ENCODE results near the gene ATF7IP2.
"Not testable (repeated sequence)": the region's sequence is repeated elsewhere in the genome, so short reads cannot be mapped to it uniquely, and the experiment has no call there.

Gene ATF7IP2

DNA sequence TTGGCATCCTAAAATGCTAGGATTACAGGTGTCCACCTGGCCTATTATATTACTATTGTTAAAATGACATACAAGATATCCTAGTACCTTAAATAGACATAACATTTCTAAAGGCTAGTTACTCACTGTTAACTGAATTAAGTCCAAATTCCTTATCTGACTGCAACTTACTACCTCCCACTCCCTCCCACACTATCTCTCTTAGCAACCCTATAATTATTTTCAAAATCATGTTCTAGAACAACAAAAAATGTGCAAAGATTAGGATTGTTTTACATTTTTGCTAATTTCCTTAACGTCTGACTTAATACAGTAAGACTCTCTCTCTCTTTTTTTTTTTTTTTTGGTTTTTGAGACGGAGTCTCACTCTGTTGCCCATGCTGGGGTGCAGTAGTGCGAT is 2.2 kb upstream of the ATF7IP2 start:
- no peak for DNase-seq

DNA sequence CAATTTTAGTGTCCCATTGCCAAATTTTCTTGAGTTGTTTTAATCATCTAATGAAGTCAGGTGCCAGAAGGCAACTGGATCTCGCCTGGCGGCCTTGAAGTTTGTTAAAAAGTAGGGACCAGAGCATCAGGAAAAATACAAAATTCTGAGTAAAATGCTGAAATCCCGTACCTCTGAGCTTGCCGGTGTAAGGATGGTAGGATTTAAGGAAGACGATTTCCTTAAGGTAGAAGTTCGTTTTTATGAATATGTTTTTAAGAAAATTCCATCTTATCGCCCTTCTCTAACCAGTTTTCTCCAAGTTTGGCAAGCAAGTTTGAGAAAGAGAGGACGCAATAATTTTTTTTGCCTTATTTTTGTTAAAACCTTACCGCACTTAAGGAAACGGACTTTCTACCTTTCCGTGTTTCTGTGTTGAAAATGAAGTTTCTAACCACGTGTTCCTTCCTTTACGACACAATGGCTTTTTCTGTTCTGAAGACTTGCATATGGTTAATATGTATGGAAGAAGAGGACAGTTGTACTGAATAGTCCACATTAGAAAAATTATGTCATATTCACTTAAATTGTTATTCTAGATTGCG is 748 bp downstream of the ATF7IP2 start:
- no peak for DNase-seq

DNA sequence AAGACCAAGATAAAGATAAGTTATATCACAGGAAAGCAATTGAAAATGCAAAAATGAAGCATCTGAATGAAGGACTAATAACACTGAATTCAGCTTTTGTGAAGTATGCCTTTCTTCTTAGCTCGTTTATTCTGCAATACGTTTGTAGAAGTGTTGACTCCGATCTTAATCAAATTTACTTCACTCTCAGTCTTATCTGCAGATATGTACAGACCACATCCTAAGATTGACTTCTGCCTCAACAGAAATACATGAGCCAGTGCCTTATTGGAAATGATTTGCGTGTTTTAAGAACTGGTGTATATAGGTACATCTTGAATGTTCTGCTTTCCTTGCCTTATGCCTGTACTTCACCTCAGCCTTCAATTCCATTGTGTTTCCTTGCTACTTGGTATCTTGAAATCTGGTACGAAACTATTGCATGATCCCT is 1.3 kb downstream of the ATF7IP2 start:
- no peak for DNase-seq

DNA sequence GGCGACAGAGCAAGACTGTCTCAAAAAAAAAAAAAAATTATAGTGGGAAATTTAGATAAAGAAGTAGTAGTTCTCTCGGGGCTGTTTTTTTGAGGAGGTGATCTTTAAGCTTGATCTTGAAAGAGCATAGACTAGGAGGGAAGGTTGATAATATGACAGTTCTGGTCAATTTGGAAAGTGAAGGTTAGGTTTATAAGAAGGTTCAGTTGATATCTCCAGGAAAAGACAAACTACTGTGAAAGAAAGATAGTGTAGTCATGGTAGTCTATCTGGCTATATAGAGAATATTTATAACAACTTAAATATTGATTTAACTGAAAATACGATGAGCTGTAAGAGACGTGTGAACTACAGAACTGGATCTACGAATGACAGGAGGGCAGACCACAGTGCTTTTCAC is 3.1 kb downstream of the ATF7IP2 start:
- no peak for DNase-seq

DNA sequence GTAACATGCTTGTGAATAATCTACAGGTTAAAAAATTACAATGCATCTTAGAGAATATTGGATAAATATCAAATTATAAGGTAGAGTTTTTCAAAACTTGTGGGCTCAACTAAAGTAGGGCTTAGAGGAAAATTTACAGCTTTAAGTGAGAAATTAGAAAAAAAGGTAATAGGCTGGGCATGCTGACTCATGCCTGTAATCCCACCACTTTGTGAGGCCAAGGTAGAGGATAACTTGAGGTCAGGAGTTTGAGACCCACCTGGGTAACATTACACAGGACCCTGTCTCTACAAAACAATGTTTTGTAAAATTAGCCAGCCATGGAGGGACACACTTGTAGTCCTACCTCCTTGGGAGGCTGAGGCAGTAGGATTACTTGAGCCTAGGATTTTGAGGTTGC is 4.5 kb downstream of the ATF7IP2 start:
- no peak for DNase-seq

DNA sequence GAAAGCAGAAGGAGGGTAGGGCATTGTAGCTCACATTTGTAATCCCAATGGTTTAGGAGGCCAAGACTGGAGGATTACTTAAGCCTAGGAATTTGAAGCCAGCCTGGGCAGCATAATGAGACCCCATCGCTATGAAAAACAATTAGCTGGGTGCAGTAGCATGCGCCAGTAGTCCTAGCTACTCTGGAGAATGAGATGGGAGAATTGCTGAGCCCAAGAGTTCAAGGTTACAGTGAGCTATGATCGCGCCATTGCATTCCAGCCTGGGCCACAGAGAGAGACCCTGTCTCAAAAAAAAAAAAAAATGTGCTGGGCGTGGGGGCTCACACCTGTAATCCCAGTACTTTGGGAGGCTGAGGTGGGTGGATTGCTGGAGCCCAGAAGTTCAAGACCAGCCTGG is 5.0 kb downstream of the ATF7IP2 start:
- no peak for DNase-seq

DNA sequence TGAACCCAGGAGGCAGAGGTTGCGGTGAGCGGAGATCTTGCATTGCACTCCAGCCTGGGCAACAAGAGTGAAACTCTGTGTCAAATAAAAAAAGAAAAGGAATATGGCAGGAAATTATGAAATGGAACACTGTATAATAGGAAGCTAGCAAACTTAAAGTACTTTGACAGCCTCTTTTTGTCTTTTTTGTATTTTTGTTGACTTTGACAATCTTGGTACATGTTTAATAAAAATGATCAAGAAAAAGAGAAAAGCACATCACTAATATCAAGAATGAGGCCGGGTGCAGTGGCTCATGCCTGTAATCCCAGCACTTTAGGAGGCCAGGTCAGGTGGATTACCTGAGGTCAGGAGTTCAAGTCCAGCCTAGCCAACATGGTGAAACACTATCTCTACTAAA is 5.5 kb downstream of the ATF7IP2 start:
- no peak for DNase-seq

DNA sequence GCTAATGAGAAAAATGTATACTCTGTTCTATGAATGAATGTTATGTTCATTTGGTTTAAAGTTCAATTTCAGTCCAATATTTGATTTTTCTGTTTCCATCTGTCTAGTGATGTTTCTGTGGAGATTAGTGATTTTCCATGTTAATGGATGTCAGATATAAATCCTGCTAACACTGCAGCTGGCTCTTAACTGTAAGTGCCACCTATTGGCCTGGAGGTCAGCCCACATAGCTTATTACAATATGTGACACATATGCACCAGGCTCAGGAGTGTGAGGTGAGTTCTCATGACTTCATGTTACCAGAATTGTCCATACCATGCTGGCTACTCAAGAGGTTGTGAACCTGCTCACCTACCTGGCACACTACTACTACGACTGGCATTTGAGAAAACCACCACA is 17.1 kb downstream of the ATF7IP2 start:
- DNase-seq: no peak

DNA sequence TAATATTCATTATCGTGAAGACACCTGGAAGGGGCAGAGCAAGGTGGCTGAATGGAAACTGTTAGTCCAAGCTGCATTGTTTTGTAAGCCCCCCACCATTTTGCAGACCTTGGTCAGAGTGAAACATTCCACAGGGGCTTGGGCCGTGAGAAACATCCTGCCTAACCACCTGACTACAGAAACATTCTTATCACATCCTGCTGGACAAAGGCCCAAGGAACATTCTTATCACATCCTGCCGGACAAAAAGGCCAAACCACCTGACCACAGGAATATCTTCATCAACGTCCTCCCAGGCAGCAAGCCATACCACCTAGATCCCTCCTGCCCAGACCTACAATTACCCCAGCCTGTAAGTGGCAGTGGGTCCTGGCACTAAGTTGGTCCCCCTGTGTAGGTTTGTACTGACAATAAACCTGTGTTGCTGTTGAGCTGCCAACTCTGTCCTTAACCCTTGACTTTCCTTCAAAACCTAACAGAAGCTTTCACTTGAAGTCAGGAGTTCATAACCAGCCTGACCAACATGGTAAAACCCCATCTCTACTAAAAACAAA is 19.6 kb downstream of the ATF7IP2 start:
- no peak for DNase-seq

DNA sequence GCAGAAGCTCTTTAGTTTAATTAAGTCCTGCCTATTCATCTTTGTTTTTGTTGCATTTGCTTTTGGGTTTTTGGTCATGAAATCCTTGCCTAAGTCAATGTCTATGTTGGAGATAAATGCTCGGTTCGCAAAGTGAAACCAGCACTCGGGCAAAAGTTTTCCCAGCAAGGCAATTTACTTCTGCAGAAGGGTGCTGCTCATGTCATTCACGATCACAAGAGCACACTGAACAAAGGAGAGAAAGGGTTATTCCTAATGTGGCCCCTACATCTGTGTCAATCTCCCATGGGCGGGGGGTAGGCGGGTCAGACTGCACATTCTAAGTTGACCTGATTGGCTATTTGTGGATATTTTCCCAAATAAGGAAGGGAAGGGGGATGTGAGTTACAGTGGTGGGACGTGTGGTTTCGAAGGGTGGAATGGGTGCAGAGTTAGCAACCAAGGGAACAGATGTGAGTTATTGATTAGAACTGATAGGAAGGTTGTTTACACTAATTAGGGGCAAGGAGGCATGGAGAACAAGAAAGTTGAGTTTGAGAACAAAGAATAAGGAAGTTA is 23.0 kb downstream of the ATF7IP2 start:
- DNase-seq: no peak

DNA sequence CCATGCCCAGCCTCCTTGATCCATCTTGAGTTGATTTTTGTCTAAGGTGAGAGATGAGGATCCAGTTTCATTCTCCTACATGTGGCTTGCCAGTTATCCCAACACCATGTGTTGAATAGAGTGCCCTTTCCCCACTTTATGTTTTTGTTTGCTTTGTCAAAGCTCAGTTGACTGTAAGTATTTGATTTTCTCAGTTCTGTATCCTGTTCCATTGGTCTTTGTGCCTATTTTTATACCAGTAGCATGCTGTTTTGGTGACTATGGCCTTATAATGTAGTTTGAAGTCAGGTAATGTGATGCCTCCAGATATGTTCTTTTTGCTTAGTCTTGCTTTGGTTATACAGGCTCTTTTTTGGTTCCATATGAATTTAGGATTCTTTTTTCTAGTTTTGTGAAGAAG is 23.9 kb downstream of the ATF7IP2 start:
- DNase-seq: not testable (repeated sequence)

DNA sequence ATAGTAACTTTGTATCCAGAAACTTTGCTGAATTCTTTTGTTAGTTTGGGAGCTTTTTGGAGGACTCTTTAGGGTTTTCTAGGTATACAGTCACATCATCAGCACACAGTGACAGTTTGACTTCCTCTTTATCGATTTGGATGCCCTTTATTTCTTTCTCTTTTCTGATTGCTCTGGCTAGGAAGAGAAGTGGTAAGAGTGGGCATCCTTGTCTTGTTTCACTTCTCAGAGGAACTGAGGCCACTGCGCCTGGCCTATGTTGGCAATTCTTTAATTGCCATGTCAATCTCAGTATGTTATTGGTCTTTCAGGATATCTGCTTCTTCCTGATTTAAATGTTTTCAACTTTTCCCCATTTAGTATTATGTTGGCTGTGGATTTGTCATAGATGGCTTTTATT is 24.6 kb downstream of the ATF7IP2 start:
- no peak for DNase-seq

DNA sequence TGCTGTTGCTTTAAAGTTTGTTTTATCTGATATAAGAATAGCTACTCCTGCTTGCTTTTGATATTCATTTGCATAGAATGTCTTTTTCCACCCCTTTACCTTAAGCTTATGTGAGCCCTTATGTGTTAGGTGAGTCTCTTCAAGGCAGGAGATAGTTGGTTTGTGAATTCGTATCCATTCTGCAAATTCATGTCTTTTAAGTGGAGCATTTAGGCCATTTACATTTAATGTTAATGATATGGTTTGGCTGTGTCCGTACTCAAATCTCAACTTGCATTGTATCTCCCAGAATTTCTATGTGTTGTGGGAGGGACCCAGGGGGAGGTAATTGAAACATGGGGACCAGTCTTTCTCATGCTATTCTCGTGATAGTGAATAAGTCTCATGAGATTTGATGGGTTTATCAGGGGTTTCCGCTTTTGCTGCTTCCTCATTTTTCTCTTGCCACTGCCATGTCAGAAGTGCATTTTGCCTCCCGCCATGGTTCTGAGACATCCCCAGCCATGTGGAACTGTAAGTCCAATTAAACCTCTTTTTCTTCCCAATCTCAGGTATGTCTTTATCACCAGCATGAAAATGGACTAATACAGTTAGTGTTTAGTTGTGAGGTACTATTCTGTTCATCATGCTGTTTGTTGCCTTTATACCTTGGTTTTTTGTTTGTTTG is 27.2 kb downstream of the ATF7IP2 start:
- no peak for DNase-seq

DNA sequence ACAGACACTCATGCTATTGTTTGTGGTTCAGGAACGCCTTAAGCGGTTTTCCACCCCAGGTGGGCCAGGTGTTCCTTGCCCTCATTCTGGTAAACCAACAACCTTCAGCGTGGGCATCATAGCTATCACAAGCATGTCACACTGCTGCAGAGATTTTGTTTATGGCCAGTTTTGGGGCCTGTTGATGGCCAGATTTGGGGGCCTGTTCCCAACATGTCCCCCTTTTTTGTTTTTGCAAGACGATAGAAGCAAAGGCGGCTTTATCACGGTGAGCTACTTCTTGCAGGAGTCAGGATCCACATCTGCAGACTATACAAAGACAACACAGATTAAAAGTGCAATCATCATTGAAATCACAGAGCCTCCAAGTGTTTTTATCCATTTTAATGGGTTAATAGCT is 32.3 kb downstream of the ATF7IP2 start:
- DNase-seq: not testable (repeated sequence)

DNA sequence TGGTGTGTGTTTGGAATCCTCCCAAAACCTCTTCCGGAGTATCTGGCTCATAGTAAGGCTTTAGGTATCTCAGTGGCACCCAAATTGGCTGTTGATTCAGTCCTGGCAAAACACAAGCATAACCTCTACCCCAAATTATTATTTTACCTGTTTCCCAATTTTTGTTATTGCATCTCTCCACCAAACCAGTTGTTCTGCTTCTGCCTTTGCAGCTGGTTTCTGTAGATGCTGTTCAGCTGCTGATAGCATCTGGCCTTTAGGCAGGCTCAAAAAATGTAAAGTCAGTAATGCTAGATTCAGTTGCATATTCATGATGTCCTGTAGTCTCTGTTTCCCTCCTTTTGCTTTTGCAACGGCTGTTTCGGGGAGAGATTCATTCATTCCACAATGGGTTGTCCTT is 33.8 kb downstream of the ATF7IP2 start:
- no peak for DNase-seq

DNA sequence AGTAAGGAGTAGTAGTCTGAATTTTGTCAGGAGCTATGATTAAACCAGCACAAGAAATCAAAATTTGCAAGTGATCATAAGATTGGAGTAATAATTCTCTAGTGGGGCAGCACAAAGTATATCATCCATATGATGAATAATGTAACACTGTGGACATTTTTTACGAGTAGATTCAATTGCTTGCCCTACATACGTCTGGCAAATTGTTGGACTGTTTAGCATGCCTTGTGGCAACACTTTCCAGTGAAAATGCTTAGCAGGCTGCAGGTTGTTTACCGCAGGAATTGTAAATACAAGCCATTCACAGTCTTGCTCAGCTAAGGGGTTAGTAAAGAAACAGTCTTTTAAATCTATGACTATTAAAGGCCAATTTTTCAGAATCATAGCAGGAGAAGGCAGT is 35.7 kb downstream of the ATF7IP2 start:
- DNase-seq: no peak

DNA sequence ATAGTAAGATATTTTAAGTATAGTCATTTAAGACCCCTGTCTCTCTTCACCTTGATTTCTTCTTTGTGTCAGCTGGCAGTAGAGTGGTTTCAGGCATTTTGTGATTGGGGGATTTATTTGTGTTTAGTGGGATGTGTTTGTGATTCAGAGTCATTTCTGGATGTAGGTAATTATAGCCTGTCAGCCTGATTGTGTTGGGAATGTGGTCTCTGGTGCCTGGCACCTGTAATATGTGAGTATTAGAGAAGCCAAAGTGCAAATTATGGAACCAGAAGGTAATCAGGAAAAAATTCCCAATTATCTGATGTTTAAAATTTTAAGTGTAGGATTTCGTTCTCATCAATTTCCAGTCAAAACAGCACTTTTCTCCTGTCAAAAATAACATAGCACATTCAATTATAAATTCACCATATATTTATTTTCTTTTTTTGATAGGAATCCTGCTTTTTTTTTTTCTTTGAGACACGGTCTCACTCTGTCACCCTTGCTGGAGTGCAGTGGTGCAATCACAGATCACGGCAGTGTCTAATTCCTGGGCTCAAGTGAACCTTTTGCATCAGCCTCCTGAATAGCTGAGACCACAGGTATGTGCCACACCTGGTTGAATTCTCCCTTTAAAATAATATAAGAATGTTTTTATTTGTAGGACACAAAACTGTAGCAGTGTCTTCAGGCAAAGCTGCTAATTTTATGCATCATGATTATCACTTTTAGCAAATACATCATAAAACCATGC is 42.7 kb downstream of the ATF7IP2 start:
- DNase-seq: no peak

DNA sequence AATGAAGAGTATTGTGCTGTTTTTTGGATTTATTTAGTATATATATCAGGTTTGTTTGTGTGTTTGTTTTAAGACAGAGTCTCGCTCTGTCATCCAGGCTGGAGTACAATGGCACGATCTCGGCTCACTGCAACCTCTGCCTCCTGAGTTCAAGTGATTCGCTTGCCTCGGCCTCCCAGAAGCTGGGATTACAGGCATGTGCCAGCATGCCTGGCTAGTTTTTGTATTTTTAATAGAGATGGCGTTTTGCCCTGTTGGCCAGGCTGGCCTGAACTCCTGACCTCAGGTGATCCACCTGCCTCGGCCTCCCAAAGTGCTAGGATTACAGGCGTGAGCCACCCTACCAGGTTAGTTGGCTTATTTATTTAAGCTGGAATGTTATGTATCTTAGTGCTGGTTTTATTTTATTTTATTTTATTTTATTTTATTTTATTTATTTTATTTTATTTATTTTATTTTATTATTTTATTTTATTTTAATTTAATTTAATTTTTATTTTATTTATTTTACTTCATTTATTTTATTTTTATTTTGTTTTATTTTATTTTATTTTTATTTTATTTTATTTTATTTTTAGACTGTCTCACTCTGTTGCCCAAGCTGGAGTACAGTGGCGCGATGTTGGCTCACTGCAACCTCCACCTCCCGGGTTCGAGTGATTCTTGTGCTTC is 43.6 kb downstream of the ATF7IP2 start:
- not testable (repeated sequence) for DNase-seq

DNA sequence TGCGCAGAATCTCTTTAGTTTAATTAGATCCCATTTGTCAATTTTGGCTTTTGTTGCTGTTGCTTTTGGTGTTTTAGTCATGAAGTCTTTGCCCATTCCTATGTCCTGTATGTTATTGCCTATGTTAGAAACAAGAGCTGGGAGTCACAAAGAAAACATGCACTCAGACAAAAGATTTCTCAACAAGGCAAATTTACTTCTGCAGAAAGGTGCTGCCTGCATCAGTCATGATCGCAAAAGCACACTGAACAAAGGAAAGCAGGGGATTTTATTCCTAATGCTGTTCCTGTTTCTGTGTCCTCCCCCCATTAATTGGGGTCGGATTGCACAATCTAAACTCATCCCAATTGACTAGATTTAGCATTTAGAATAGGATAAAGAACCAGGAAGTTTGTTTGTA is 55.9 kb downstream of the ATF7IP2 start:
- no peak for DNase-seq

DNA sequence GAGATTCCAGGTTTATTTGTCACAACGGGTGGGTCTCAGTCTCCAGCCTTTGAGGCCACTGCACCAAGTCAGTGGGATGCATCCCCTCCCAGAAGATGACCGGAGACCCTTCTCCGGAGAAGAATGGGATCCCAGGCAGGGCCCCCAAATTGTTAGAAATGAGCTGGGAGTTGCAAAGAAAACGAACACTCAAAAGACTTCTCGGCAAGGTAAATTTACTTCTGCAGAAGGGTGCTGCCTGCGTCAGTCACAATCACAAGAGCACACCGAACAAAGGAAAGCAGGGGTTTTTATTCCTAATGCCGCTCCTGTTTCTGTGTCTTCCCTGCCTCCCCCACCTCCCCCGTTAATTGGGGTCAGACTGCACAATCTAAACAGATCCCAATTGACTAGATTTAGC is 61.4 kb downstream of the ATF7IP2 start:
- DNase-seq: no peak

DNA sequence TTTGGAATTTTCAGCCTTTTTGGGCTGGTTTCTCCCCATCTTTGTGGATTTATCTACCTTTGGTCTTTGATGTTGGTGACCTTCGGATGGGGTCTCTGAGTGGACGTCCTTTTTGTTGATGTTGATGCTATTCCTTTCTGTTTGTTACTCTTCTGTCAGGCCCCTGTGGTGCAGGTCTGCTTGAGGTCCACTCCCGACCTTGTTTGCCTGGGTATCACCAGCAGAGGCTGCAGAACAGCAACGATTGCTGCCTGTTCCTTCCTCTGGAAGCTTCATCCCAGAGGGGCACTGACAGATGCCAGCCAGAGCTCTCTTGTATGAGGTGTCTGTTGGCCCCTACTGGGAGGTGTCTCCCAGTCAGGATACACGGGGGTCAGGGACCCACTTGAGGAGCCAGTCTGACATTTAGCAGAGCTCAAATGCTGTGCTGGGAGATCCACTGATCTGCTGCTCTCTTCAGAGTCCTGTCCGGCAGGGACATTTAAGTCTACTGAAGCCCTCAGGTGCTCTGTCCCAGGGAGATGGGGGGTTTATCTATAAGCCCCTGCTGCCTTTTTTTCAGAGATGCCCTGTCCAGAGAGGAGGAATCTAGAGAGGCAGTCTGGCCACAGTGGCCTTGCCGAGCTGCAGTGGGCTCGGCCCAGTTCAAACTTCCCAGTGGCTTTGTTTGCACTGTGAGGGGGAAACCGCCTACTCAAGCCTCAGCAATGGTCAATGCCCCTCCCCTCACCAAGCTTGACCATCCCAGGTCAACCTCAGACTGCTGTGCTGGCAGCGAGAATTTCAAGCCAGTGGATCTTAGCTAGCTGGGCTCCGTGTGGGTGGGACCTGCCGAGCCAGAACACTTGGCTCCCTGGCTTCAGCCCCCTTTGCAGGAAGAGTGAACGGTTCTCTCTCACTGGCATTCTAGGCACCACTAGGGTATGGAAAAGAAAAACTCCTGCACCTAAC is 66.6 kb downstream of the ATF7IP2 start:
- DNase-seq: not testable (repeated sequence)

DNA sequence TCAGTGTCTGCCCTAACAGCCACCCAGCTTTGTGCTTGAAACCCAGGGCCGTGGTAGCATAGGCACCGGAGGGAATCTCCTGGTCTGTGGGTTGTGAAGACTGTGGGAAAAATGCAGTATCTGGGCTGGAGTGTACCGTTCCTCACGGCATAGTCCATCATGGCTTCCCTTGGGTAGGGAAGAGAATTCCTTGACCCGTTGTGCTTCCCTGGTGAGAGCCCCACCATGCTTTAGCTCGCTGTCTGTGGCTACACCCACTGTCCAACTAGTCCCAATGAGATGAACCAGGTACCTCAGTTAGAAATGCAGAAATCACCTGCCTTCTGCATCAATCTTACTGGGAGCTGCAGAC is 67.3 kb downstream of the ATF7IP2 start:
- no peak for DNase-seq

Measured in NCI-H2171 treated with DMSO at 0.1 percent for 48 hours (cell line).